Renal cortical epithelial cell (primary cell): ENCODE data around the gene CDY1B. TPM values are rescaled to one million over a fixed set of nuclear protein-coding genes. Genes with fewer than 3 reads are reported as not detected.
"Not testable (repeated sequence)": the region's sequence is repeated elsewhere in the genome, so short reads cannot be mapped to it uniquely, and the experiment has no call there.

Source experiments
- DNase-seq: peaks from one replicate; pipeline ENCODE4 v3.0.0-alpha.2; 2011; ENCODE audit warnings: low read depth
- total RNA-seq: library from RNA; depleted of rRNA; stranded (reverse); fragments of >200 nt; gene quantifications from 2 replicates; pipeline ENCODE4 v1.2.3, GENCODE V29; 2014

CDY1B gene, protein sequence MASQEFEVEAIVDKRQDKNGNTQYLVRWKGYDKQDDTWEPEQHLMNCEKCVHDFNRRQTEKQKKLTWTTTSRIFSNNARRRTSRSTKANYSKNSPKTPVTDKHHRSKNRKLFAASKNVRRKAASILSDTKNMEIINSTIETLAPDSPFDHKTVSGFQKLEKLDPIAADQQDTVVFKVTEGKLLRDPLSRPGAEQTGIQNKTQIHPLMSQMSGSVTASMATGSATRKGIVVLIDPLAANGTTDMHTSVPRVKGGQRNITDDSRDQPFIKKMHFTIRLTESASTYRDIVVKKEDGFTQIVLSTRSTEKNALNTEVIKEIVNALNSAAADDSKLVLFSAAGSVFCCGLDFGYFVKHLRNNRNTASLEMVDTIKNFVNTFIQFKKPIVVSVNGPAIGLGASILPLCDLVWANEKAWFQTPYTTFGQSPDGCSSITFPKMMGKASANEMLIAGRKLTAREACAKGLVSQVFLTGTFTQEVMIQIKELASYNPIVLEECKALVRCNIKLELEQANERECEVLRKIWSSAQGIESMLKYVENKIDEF
- total RNA-seq: not detected in 2 replicates

DNA sequence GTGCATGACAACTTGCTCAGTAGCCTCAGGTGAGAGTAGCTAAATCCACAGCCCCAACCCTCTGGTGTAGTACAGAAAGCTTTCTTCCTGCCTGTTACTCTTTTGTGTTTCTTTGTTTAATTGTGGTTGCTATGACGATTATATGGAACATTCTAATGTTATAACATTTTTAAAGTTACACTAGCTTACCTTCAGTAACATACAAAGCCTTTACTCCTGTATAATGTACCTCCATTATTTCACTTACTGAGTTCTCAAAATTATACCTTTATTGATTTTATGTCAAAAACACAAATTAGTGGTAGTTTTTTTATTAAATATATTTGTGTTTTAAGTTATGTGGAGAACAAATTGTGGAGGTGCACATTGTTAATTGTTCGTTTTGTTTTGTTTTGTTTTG, at the start of gene CDY1B:
TSS of gene CDY1B (minus strand) at position 101 of the 400 bp plus-strand sequence. CDS start 331 bp downstream, outside the sequence.
- not testable (repeated sequence) for DNase-seq

DNA sequence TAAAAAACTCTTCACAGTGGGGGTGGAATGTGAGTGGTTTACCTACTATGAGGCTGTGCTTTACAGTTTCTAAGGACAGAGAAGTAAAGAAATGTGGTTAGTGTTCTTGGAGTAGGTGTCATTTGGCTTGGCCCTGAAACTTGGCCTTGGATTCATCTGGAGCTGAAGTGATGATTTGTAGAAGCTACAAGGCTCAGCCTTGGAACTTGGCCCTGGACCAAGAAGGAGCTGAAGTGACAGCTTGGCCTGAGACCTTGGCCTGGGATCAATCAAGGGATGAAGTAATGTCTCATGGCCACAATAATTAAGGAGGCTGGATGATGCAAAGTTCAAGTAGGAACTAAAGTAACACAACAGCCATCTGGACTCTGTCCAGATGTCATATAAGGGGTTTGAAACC, 1.7 kb upstream of the CDY1B start:
- not testable (repeated sequence) for DNase-seq

DNA sequence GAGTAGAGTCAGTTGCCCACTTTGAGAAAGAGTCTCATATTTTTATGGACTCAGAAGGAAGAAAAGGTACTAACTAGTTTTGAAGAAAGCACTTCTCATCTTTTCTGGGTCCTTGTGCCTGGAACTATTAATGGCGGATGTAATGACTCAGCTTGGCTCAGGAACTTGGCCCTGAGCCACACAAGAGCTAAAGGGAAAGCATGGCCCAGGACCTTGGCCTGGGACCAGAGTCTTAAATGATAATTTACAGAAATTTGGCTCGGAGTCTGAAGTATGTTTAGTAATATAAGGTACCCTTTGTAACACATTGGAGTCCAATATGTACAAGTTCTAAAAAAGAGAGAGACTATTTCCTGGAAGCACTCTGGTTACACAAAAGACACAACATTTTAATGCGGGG, 4.6 kb downstream of the CDY1B start:
- DNase-seq: not testable (repeated sequence)

DNA sequence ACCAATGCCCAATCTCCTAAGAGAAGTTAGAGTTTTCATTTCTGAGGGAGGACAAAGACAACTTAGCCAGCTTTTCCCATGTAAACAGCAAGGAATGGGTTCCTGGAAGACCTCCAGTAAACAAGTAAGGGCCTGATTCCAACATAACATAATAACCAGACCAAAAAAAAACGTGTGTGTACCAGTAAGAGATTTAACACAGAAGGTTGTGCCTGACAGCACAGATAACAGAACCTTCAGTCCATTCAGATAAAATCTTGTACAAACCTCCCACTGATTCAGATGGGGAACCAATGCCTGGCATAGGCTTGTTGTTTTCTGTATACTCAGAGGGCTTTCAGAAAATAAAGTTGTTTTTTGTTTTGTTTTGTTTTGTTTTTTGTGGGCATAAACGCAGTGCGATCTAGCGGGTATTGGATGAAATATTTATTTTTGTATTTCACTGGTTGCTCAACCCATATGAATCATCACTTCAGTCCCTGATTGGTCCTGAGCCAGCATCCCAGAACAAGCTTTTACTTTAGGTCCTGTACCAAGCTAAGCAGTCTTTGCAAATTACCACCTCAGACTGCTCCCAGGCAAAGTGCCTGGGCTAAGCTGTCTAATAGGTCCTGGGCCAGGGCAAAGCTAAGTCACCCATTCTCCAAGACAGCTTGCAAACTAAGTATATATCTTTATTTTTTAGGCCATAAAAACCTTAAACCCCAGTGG, 8.7 kb downstream of the CDY1B start:
- not testable (repeated sequence) for DNase-seq

DNA sequence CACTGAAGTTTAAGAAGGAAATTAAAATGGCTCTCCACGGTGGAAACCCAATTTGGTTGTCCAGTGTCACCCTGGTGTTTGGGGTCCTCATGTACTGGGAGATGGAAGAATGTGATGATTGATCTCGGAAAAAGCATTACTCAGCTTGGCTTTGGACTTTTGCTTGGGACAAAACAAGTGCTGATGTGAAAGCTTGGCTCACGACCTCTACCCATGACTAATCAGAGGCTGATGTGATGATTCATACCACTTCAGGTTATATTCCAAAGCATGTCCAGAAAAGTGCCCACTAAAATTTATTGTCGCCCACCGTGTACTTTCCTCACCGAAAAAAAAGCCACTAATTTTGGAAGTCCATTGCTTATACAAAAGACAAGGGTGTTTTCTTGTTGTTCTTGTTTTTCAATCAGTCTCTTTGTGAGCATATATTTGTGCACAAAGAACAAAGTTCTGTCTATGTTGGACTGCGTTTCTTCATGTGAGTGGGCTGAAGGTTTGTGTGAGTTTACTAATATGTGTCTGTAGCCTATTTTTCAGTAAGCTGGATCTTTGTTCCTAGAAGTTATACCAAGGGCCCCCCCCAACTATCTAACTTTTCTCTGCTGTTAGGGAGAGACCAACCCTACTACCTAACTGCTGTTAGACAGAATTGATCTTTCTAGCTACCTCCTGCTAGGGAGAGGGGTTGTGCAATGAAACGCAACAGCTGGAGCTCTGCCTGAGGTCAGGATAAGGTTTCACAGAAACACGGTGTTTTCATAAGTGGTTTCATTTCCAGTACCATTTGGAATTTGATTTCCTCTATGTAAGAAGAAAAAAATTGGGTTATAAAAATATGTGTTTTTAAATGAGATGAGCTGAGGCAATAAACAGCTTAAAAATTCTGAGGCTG, 21.4 kb downstream of the CDY1B start:
- not testable (repeated sequence) for DNase-seq
